Measurements from ENCODE around the gene SPECC1.
"Not testable (repeated sequence)": the region's sequence is repeated elsewhere in the genome, so short reads cannot be mapped to it uniquely, and the experiment has no call there.

SPECC1 gene

GRCh38 chr17:20225162-20226115, 216.3 kb downstream of the SPECC1 start:
- no peak overlapping the region for H3K27ac ChIP-seq (ENCODE audit: low read depth, low read length)
- H3K79me2 ChIP-seq (ENCODE audit: control insufficient read depth, insufficient read depth, low read length, unreplicated experiment): no peaks in the 10 kb centered on the region
- no peak overlapping the region for H2AFZ ChIP-seq (ENCODE audit: low read length, unreplicated experiment)
- no peaks in the 10 kb centered on the region for H3K36me3 ChIP-seq (ENCODE audit: insufficient read depth, low read length)
- no peaks in the 10 kb centered on the region for H3K27me3 ChIP-seq (ENCODE audit: insufficient read depth, low read length)
- H3K4me3 ChIP-seq (ENCODE audit: low read depth, low read length): no peak overlapping the region
- peaks cover 14% of the 10 kb centered on the region for H3K4me1 ChIP-seq (ENCODE audit: control insufficient read depth, insufficient read depth, low read length, unreplicated experiment)

GRCh38 chr17:20226814-20227482, 217.8 kb downstream of the SPECC1 start:
- H3K79me2 ChIP-seq (ENCODE audit: control insufficient read depth, insufficient read depth, low read length, unreplicated experiment): no peaks in the 10 kb centered on the region
- H3K27me3 ChIP-seq (ENCODE audit: insufficient read depth, low read length): no peaks in the 10 kb centered on the region
- H2AFZ ChIP-seq (ENCODE audit: low read length, unreplicated experiment): no peak overlapping the region
- H3K4me3 ChIP-seq (ENCODE audit: low read depth, low read length): no peak overlapping the region
- H3K27ac ChIP-seq (ENCODE audit: low read depth, low read length): no peak overlapping the region
- peaks cover 14% of the 10 kb centered on the region for H3K4me1 ChIP-seq (ENCODE audit: control insufficient read depth, insufficient read depth, low read length, unreplicated experiment)
- no peaks in the 10 kb centered on the region for H3K36me3 ChIP-seq (ENCODE audit: insufficient read depth, low read length)

- not testable (repeated sequence) for H2AFZ ChIP-seq (ENCODE audit: low read length, unreplicated experiment); H3K27me3 ChIP-seq (ENCODE audit: insufficient read depth, low read length); H3K4me3 ChIP-seq (ENCODE audit: low read depth, low read length); H3K27ac ChIP-seq (ENCODE audit: low read depth, low read length); H3K79me2 ChIP-seq (ENCODE audit: control insufficient read depth, insufficient read depth, low read length, unreplicated experiment); H3K36me3 ChIP-seq (ENCODE audit: insufficient read depth, low read length)
- peaks cover 14% of the 10 kb centered on the region for H3K4me1 ChIP-seq (ENCODE audit: control insufficient read depth, insufficient read depth, low read length, unreplicated experiment)
Measured at GRCh38 chr17:20227720-20228370, 218.7 kb downstream of the SPECC1 start.

GRCh38 chr17:20228410-20228809, 219.3 kb downstream of the SPECC1 start:
- Histone ChIP-seq H3K4me1 (ENCODE audit: control insufficient read depth, insufficient read depth, low read length, unreplicated experiment) (peaks cover 14% of the 10 kb centered on the region), H2AFZ (ENCODE audit: low read length, unreplicated experiment) (no peak overlapping the region), H3K27ac (ENCODE audit: low read depth, low read length) (no peak overlapping the region), H3K79me2 (ENCODE audit: control insufficient read depth, insufficient read depth, low read length, unreplicated experiment) (no peaks in the 10 kb centered on the region), H3K36me3 (ENCODE audit: insufficient read depth, low read length) (no peaks in the 10 kb centered on the region), H3K27me3 (ENCODE audit: insufficient read depth, low read length) (no peaks in the 10 kb centered on the region), H3K4me3 (ENCODE audit: low read depth, low read length) (no peak overlapping the region)

- no peaks in the 10 kb centered on the region for H3K36me3 ChIP-seq (ENCODE audit: insufficient read depth, low read length)
- no peak overlapping the region for H3K27ac ChIP-seq (ENCODE audit: low read depth, low read length)
- H3K4me3 ChIP-seq (ENCODE audit: low read depth, low read length): no peak overlapping the region
- H3K27me3 ChIP-seq (ENCODE audit: insufficient read depth, low read length): no peaks in the 10 kb centered on the region
- no peaks in the 10 kb centered on the region for H3K79me2 ChIP-seq (ENCODE audit: control insufficient read depth, insufficient read depth, low read length, unreplicated experiment)
- peaks cover 14% of the 10 kb centered on the region for H3K4me1 ChIP-seq (ENCODE audit: control insufficient read depth, insufficient read depth, low read length, unreplicated experiment)
- H2AFZ ChIP-seq (ENCODE audit: low read length, unreplicated experiment): no peak overlapping the region
Measured at GRCh38 chr17:20228860-20229259, 219.7 kb downstream of the SPECC1 start.

- Histone ChIP-seq H3K27ac (ENCODE audit: low read depth, low read length) (no peak overlapping the region), H3K79me2 (ENCODE audit: control insufficient read depth, insufficient read depth, low read length, unreplicated experiment) (no peaks in the 10 kb centered on the region), H3K4me1 (ENCODE audit: control insufficient read depth, insufficient read depth, low read length, unreplicated experiment) (peaks cover 14% of the 10 kb centered on the region), H3K36me3 (ENCODE audit: insufficient read depth, low read length) (no peaks in the 10 kb centered on the region), H3K4me3 (ENCODE audit: low read depth, low read length) (no peak overlapping the region), H3K27me3 (ENCODE audit: insufficient read depth, low read length) (no peaks in the 10 kb centered on the region), H2AFZ (ENCODE audit: low read length, unreplicated experiment) (no peak overlapping the region)
Measured at GRCh38 chr17:20230924-20231323, 221.8 kb downstream of the SPECC1 start.

- Histone ChIP-seq H3K4me1 (ENCODE audit: control insufficient read depth, insufficient read depth, low read length, unreplicated experiment) (peaks cover 10% of the 10 kb centered on the region), H2AFZ (ENCODE audit: low read length, unreplicated experiment) (no peak overlapping the region), H3K36me3 (ENCODE audit: insufficient read depth, low read length) (no peaks in the 10 kb centered on the region), H3K4me3 (ENCODE audit: low read depth, low read length) (no peak overlapping the region), H3K27me3 (ENCODE audit: insufficient read depth, low read length) (no peaks in the 10 kb centered on the region), H3K27ac (ENCODE audit: low read depth, low read length) (no peak overlapping the region), H3K79me2 (ENCODE audit: control insufficient read depth, insufficient read depth, low read length, unreplicated experiment) (no peaks in the 10 kb centered on the region)
Measured at GRCh38 chr17:20232611-20233010, 223.5 kb downstream of the SPECC1 start.

- no peak overlapping the region for H2AFZ ChIP-seq (ENCODE audit: low read length, unreplicated experiment)
- no peaks in the 10 kb centered on the region for H3K36me3 ChIP-seq (ENCODE audit: insufficient read depth, low read length)
- no peaks in the 10 kb centered on the region for H3K27me3 ChIP-seq (ENCODE audit: insufficient read depth, low read length)
- no peak overlapping the region for H3K4me3 ChIP-seq (ENCODE audit: low read depth, low read length)
- H3K27ac ChIP-seq (ENCODE audit: low read depth, low read length): no peak overlapping the region
- no peaks in the 10 kb centered on the region for H3K4me1 ChIP-seq (ENCODE audit: control insufficient read depth, insufficient read depth, low read length, unreplicated experiment)
- H3K79me2 ChIP-seq (ENCODE audit: control insufficient read depth, insufficient read depth, low read length, unreplicated experiment): no peaks in the 10 kb centered on the region
Measured at GRCh38 chr17:20234276-20234675, 225.1 kb downstream of the SPECC1 start.

- Histone ChIP-seq H3K36me3 (ENCODE audit: insufficient read depth, low read length) (no peaks in the 10 kb centered on the region), H3K27ac (ENCODE audit: low read depth, low read length) (no peak overlapping the region)
Measured at GRCh38 chr17:20235747-20236146, 226.6 kb downstream of the SPECC1 start.

GRCh38 chr17:20236578-20237227, 227.5 kb downstream of the SPECC1 start:
- Histone ChIP-seq H2AFZ (ENCODE audit: low read length, unreplicated experiment) (no peak overlapping the region), H3K27me3 (ENCODE audit: insufficient read depth, low read length) (no peaks in the 10 kb centered on the region), H3K36me3 (ENCODE audit: insufficient read depth, low read length) (no peaks in the 10 kb centered on the region), H3K4me1 (ENCODE audit: control insufficient read depth, insufficient read depth, low read length, unreplicated experiment) (no peaks in the 10 kb centered on the region), H3K4me3 (ENCODE audit: low read depth, low read length) (no peak overlapping the region), H3K79me2 (ENCODE audit: control insufficient read depth, insufficient read depth, low read length, unreplicated experiment) (no peaks in the 10 kb centered on the region), H3K27ac (ENCODE audit: low read depth, low read length) (no peak overlapping the region)

More at GRCh38 chr17:20235747-20236146, 226.6 kb downstream of the SPECC1 start:
- Histone ChIP-seq H3K79me2 (ENCODE audit: control insufficient read depth, insufficient read depth, low read length, unreplicated experiment) (no peaks in the 10 kb centered on the region), H3K27me3 (ENCODE audit: insufficient read depth, low read length) (no peaks in the 10 kb centered on the region), H2AFZ (ENCODE audit: low read length, unreplicated experiment) (no peak overlapping the region), H3K4me1 (ENCODE audit: control insufficient read depth, insufficient read depth, low read length, unreplicated experiment) (no peaks in the 10 kb centered on the region), H3K4me3 (ENCODE audit: low read depth, low read length) (no peak overlapping the region)

Data from ACC112 (cell line).